ENCODE data around the gene PRSS48. TPM values are rescaled to one million over a fixed set of nuclear protein-coding genes. Genes with fewer than 3 reads are reported as not detected.
A peak's percentile ranks its signal among the peaks of the same experiment; 100 is the strongest.

PRSS48 gene
- polyA plus RNA-seq, 6 donors from 2014 or later: not detected

DNA sequence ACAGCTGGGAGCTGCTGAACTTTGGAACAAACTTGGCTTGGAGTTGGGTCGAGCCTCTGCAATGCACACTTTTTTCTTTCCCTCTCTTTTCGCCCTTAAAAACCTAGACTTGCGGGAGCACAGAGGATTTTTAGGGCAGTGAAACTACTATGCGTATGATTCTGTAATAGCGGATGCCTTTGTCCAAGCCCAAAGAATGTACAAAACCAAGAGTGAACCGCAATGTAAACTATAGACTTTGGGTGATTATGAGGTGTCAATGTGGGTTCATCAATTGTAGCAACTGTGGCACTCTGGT, 48.9 kb downstream of the PRSS48 start:
- DNase-seq (no peak), ATAC-seq (ENCODE audit: low read depth in 2 of 2) (no peak)
- peaks cover 54 to 59% (median 59%) of the 10 kb centered on the region in 3 donors for H3K27me3 Mint-ChIP-seq
- H3K4me3 Mint-ChIP-seq: peak overlapping the region in 4 of 8 donors; percentile 48 to 66 (median 54)
- peaks cover 0 to 11% of the 10 kb centered on the region in 2 donors for H3K36me3 Mint-ChIP-seq
- peaks cover 2 to 10% (median 5%) of the 10 kb centered on the region in 7 donors for H3K9me3 Mint-ChIP-seq
- no peak overlapping the region for H3K27ac Mint-ChIP-seq
- peaks cover 4 to 11% (median 9%) of the 10 kb centered on the region in 3 donors for H3K4me1 Mint-ChIP-seq

- H3K9me3 Mint-ChIP-seq: peaks cover 5 to 16% (median 9%) of the 10 kb centered on the region in 7 donors
- H3K27me3 Mint-ChIP-seq: peaks cover 36 to 43% (median 37%) of the 10 kb centered on the region in 3 donors
- no peak overlapping the region for H3K4me3 Mint-ChIP-seq
- H3K27ac Mint-ChIP-seq: no peak overlapping the region
- H3K36me3 Mint-ChIP-seq: peaks cover 0 to 13% of the 10 kb centered on the region in 2 donors
- ATAC-seq (ENCODE audit: low read depth in 2 of 2): no peak
- no peak for DNase-seq
- H3K4me1 Mint-ChIP-seq: peaks cover 4 to 9% (median 7%) of the 10 kb centered on the region in 3 donors
These were observed 52.5 kb downstream of the PRSS48 start for GRCh38 chr4:151329217-151330007.

DNA sequence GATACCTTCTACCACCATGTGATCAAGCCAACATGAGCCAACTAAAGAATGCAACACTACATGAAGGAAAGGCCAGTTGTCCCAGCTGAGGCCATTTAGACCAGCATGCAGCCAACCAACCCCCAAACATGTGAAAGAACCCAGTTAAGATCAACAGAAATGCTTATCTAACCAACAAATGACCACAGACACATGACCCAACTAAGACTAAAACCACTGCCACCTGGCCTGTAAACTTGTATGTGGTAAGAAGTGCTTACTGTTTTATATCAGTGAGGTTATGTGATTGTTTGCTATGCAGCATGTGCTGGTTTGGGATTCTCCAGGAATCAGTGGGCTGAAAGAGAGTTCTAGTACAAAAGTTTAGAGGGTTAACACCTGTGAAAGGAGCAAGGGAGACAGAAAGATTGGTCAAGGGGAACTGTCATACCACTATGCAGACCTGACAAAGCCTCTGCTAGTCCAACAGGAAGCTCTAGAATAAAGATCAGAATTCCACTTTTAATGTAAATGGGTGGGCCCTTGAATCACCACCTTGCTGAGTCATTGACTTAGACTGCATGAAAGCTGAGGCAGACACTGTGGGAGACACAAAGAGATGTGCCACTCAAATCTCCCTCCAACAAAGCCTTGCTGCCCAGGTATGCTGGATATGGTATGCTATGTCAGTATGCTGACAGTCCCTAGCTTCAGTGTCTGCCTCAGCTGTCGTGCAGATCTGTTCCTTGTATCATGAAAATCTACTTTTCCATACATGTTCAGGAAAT, 54.5 kb downstream of the PRSS48 start:
- Mint-ChIP-seq H3K4me3 (no peak overlapping the region), H3K4me1 (no peaks in the 10 kb centered on the region), H3K9me3 (peaks cover 5 to 10% (median 7%) of the 10 kb centered on the region in 7 donors), H3K36me3 (peaks cover 0 to 7% of the 10 kb centered on the region in 2 donors), H3K27ac (no peak overlapping the region), H3K27me3 (peaks cover 22 to 36% (median 24%) of the 10 kb centered on the region in 3 donors)
- ATAC-seq (ENCODE audit: low read depth in 2 of 2): no peak
- no peak for DNase-seq

DNA sequence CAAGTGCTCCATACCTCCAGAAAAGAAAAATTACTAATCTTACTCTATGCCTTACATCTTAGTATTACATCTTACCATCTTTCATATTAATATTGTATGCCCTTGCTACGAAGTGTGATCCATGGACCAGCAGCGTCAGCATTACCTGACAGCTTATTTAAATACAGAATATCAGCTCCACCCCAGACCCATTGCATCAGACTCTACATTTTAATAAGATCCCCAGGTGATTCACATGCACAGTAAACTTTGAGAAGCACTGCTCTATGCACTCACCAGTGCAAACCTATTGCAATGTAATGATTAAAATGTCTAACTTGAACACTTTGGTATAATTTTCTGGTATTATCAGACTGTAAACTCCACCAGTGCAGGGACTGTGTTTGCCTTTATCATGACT, 62.5 kb downstream of the PRSS48 start:
- H3K4me1 Mint-ChIP-seq: no peaks in the 10 kb centered on the region
- DNase-seq (no peak), ATAC-seq (ENCODE audit: low read depth in 2 of 2) (no peak)
- peaks cover 0 to 4% (median 2%) of the 10 kb centered on the region in 7 donors for H3K9me3 Mint-ChIP-seq
- H3K27me3 Mint-ChIP-seq: peaks cover 21 to 25% (median 21%) of the 10 kb centered on the region in 3 donors
- no peak overlapping the region for H3K27ac Mint-ChIP-seq
- H3K4me3 Mint-ChIP-seq: no peak overlapping the region
- H3K36me3 Mint-ChIP-seq: no peaks in the 10 kb centered on the region

- Mint-ChIP-seq H3K27ac (peak overlapping the region in 1 of 6 donors; percentile 17), H3K4me3 (no peak overlapping the region), H3K4me1 (no peaks in the 10 kb centered on the region), H3K36me3 (no peaks in the 10 kb centered on the region), H3K27me3 (peaks cover 21 to 25% (median 25%) of the 10 kb centered on the region in 3 donors), H3K9me3 (peaks cover 0 to 14% (median 5%) of the 10 kb centered on the region in 7 donors)
- DNase-seq (no peak), ATAC-seq (ENCODE audit: low read depth in 2 of 2) (no peak)
These were observed 63.9 kb downstream of the PRSS48 start for GRCh38 chr4:151340751-151341385.

Other genes with a start within 250 kb of the PRSS48 start
- gene RPS3A, start 177.5 kb upstream of the PRSS48 start, polyA plus RNA-seq (ENCODE audit: low read depth in 6 of 6): 1,000 to 10,000 TPM; 2,210 to 4,498 (median 3,125) TPM
- gene SH3D19, start 48.4 kb downstream of the PRSS48 start, polyA plus RNA-seq (ENCODE audit: low read depth in 6 of 6): 1 to 10 TPM in 4 of 6 donors, not detected in 2; 1.7 to 3.7 (median 2.3) TPM
- under 1 TPM in 1 of 6 donors, not detected in 5; 0.10 TPM for gene FHIP1A, start 132.0 kb downstream of the PRSS48 start, polyA plus RNA-seq (ENCODE audit: low read depth in 6 of 6)

Data from naive B cell (primary cell).